Skin epidermis (tissue), 12 donors: Measurements from ENCODE around the gene UBE2H.
"Not testable (repeated sequence)": the region's sequence is repeated elsewhere in the genome, so short reads cannot be mapped to it uniquely, and the experiment has no call there.

Experiments
- H3K27ac ChIP-seq, 21 experiments: fragments of 200-600 bp; sonication (generic) in 11 of 21; one replicate each; pipeline ENCODE4 v1.5.0; 2020; ENCODE audit warnings: mild to moderate bottlenecking in 3 of 21, inconsistent platforms in 2 of 21, moderate library complexity in 2 of 21
- H3K4me3 ChIP-seq, 7 experiments: fragments of 200-600 bp; sonication (generic) in 2 of 7; one replicate each; pipeline ENCODE4 v1.5.0; 2020; ENCODE audit warnings: inconsistent platforms in 2 of 7, mild to moderate bottlenecking in 2 of 7, moderate library complexity in 1 of 7

Gene UBE2H

GRCh38 chr7:129884495-129884894 is 68.3 kb downstream of the UBE2H start:
- Histone ChIP-seq H3K4me3 (no peak overlapping the region), H3K27ac (no peak overlapping the region)

GRCh38 chr7:129883151-129883550 is 69.6 kb downstream of the UBE2H start:
- Histone ChIP-seq H3K4me3 (no peak overlapping the region), H3K27ac (no peak overlapping the region)

- Histone ChIP-seq H3K27ac (no peak overlapping the region), H3K4me3 (no peak overlapping the region)
Observed at GRCh38 chr7:129882531-129882930, 70.2 kb downstream of the UBE2H start.

GRCh38 chr7:129877146-129877792 is 75.5 kb downstream of the UBE2H start:
- Histone ChIP-seq H3K27ac (peak overlapping the region in 1 of 21 experiments; percentile 20), H3K4me3 (no peak overlapping the region)

DNA sequence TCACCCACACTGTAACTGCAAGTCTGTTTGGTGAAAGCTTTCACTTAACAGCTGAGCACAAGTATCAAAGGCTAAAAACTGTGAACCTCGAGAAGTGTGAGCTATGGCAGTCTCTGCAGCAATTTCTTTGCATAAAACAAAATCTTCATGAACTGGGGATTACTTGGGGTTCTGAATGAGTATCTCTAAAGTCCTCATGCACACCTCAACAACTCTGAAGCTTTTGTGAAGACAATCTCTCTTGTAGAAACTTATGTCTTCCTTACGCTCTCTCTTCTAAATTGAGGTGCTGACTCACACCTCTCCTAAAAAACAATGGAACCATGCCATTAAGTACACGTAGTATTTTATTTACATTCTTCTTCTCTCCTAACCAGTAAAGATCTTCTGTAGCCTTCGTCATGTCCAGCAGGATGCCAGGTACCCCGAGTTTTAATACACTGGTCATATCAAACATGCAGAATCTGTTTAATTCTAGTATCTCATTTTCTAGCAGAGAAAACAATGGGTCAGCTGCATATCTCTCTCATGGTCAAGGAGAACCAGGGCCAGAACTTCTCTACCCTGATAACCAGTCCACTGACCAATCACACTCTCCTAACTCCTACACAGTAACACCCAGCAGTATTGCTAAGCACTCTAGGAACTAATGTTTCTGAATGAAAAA is 76.9 kb downstream of the UBE2H start:
- no peak overlapping the region for H3K4me3 ChIP-seq
- peak overlapping the region in 1 of 21 experiments; percentile 9 for H3K27ac ChIP-seq

DNA sequence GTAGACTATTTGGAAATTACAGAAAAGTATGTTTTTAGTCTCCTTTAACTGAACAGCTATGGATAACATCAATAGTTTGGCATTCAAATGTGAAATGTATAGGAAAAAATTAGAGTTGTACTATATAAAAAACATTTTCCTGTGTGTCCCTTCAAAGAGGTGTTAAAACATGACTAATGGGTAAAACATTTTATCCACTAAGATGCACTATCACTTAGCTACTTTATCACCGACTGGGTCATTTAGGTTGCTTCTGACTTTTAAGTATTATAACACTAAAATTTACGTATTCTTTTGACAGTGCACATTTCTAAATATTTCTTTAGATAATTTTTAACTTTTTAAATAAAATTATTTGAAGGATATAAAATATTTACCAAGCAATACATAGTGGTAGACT is 77.6 kb downstream of the UBE2H start:
- Histone ChIP-seq H3K27ac (no peak overlapping the region), H3K4me3 (no peak overlapping the region)

- no peak overlapping the region for H3K4me3 ChIP-seq
Observed at GRCh38 chr7:129874722-129875121, 78.0 kb downstream of the UBE2H start.

DNA sequence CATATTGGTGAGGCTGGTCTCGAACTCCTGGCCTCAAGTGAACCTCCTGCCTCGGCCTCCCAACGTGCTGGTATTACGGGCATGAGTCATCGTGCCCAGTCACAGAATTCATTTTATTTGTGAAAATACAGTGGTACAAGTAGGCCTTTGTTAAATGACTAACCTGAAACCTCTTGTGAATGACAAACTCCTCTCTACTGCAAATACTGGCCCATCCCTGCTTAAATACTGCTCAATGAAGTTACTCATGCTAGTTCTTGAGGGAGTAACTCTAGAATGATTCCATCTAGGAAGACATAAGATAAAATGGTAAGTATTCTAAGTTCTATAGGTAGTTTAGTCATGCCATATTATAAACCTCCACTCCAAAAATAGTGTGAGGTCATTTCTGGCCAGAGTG is 80.7 kb downstream of the UBE2H start:
- Histone ChIP-seq H3K4me3 (no peak overlapping the region), H3K27ac (no peak overlapping the region)

More at GRCh38 chr7:129874722-129875121, 78.0 kb downstream of the UBE2H start:
- no peak overlapping the region for H3K27ac ChIP-seq

DNA sequence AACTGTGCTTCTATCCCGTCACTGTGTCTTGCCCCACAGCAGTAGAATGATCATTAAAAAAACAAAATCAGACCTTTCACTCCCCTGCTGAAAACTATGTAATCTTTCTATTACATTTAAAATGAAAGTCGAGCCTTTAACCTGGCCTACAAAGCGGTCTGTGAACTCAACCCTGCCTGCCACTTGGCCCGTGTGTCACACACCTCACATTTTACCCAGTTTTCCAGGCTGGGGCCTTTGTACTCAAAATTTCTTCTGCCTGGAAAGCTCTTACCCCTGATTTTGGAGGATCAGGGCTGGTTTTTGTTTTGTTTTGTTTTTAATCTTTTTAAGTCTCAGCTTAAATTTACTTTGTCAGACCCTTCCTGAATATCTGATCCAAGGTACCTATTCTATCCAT is 82.1 kb downstream of the UBE2H start:
- Histone ChIP-seq H3K4me3 (no peak overlapping the region), H3K27ac (no peak overlapping the region)

DNA sequence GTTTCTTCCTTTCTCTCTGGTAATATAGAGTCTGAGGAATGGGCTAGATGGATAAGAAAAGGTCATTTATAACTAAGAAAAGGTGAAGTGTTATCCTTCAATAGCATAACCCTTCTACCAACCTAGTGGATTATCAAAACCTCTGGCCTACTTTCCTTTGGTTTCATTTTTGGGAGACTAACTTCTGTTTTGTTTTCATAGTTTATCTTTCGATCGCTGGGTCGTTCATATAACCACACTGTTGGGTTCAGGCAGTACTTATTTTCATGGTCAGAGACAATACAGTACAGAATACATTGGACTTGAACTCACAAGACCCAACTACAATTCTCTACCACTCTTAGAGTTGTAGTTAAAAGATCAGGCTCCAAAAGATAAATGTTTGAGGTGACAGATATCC is 86.5 kb downstream of the UBE2H start:
- no peak overlapping the region for H3K4me3 ChIP-seq

DNA sequence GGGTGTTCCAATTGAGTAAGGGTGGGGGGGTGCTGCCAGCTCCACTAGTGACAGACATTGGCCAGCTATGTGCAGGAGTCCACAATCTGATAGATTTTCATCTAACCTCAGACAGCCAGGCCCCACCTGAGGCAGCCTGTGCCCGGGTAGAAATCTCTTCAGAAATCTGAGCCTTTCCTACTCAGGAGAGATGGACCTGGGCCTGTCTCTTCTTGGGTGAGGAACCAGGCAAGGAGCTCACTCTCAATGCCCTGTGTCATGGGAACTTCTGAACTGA is 86.9 kb downstream of the UBE2H start:
- Histone ChIP-seq H3K4me3 (no peak overlapping the region), H3K27ac (peak overlapping the region in 1 of 21 experiments; percentile 39)

More for the DNA sequence above, 86.5 kb downstream of the UBE2H start:
- peak overlapping the region in 1 of 21 experiments; percentile 39 for H3K27ac ChIP-seq

DNA sequence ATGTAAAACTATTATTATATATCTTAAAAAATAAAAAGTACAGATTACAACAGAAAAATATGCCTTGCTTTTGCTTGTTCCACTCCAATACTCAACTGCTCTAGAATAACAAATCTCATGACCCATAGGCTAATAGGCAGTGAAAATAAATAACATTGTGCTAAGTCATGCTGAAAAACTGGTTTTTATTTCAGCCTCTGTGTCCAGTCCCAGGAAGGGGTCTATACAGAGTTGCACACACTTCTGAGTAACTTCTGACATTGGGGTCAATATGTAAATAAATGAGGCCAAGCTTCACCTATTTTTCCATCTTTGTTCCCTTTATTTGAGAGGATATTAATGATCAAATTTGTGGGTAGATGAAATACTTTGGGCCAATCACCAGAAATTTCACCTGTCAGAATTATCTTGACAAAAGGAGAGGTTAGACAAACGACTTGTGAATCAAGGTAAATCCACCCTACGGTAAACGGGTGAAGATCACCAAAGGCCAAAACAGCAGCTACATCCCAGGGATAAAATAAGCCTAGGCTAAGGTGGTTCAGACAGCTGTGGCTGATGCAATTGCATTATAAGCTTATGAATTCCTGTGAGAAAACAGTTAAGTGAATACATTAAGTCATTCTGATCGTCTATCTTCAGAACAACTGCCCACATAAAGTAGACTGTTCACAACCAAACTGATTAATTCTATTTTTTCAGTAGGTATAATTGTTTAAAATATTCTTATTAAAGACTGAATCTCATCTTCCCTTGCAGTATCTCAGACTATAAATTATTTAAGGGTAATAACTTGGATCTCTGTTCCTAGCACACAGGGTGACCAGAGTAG is 87.5 kb downstream of the UBE2H start:
- H3K4me3 ChIP-seq: no peak overlapping the region
- H3K27ac ChIP-seq: no peak overlapping the region

DNA sequence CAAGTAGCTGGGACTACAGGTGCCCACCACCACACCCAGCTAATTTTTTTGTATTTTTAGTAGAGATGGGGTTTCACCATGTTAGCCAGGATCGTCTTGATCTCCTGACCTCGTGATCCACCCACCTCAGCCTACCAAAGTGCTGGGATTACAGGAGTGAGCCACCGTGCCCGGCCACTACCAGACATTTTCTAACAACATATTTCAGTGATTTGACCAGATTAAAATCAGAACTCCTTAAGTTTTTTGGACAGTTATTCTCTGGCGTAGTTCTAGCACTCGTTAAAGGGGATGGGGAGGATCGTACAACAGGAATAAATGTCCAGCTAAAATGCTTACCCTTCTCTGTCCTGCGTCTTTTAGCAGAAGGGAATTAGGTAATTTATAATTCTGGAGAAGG is 88.1 kb downstream of the UBE2H start:
- H3K27ac ChIP-seq, H3K4me3 ChIP-seq: not testable (repeated sequence)

DNA sequence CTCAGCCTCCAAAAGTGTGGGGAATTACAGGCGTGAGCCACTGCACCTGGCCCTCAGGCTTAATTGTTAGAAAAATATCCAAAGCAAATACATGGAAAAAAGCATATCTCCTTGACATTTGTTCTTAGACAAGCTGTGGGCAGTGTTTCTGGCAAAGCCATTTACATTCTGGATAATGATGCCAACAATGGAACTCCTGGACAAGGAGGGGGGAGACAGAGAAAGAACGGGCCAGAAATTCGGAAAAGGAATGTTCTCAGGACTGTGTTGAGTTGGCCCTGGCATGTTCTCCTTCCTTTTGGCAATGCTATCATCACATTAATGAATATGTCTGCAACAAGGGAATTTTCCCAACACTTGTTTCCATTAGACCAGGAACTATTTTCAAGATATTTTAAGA is 88.7 kb downstream of the UBE2H start:
- peak overlapping the region in 1 of 21 experiments; percentile 25 for H3K27ac ChIP-seq

GRCh38 chr7:129862682-129863081 is 90.1 kb downstream of the UBE2H start:
- Histone ChIP-seq H3K4me3 (no peak overlapping the region), H3K27ac (peak overlapping the region in 2 of 21 experiments; percentile 22 to 50)

More for the DNA sequence above, 88.7 kb downstream of the UBE2H start:
- no peak overlapping the region for H3K4me3 ChIP-seq

GRCh38 chr7:129860784-129861183 is 92.0 kb downstream of the UBE2H start:
- H3K4me3 ChIP-seq: not testable (repeated sequence)
- H3K27ac ChIP-seq: peak overlapping the region in 1 of 21 experiments; percentile 6

DNA sequence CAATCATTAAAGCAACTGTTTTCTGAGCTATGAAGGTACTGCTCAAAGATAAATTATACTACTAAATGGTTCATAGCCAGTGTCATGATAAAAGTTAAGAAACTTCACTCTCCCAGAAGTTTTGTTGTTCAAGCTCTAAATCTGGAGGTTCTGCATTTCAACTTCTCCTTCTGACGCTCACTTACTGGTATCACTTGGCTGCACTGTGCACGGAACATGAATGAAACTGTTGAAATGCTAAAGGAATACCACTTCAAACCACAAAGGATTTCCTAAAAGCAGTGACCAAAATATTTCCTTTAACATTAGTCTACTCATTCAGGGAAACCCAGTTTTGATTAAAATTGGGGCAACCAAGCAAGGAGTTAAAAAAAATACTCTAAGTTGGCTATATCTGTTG is 93.6 kb downstream of the UBE2H start:
- Histone ChIP-seq H3K4me3 (no peak overlapping the region), H3K27ac (peak overlapping the region in 1 of 21 experiments; percentile 12)

GRCh38 chr7:129858490-129858889 is 94.3 kb downstream of the UBE2H start:
- Histone ChIP-seq H3K4me3 (no peak overlapping the region), H3K27ac (peak overlapping the region in 4 of 21 experiments; percentile 3 to 53 (median 24))

DNA sequence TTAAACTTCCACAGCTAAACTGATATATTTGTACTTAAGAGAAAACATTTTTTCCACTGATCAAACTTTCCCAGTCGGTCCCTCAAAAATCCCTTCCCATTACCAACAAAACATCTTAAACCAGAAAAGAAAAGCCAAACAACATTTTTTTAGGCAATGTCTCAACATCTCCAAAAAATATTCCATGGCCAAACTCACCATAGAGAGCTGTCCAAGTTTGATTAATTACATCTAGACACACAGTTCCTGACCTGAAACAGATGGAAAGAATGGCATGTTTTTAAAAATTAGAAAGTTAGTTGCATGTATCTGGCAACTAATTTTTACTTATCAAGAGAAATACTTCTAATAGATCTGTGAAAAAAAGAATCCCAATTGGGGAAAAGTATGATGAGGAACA is 95.4 kb downstream of the UBE2H start:
- no peak overlapping the region for H3K4me3 ChIP-seq
- peak overlapping the region in 3 of 21 experiments; percentile 9 to 29 (median 25) for H3K27ac ChIP-seq

GRCh38 chr7:129855935-129856717 is 96.6 kb downstream of the UBE2H start:
- H3K4me3 ChIP-seq: no peak overlapping the region
- peak overlapping the region in 6 of 21 experiments; percentile 7 to 74 (median 32) for H3K27ac ChIP-seq
